Endothelial cell of umbilical vein (primary cell): ENCODE data around the gene LPP. TPM values are rescaled to one million over a fixed set of nuclear protein-coding genes. Genes with fewer than 3 reads are reported as not detected.

Source experiments
- BruUV-seq: library from RNA; stranded (reverse); fragments of 400-500 nt; replicated peaks from 2 replicates; lab custom pipeline; 2021; lab: Mats Ljungman, UMichigan
- CTCF ChIA-PET: fragments of 300-600, 350-600 bp; sonication (Branson Sonifier 250); formaldehyde crosslinking; loops from one replicate; lab custom pipeline; 2021; ENCODE audit warnings: antibody characterized with exemption, inconsistent platforms; lab: Charles Lee
- POLR2A ChIA-PET: fragments of 300-600, 350-600 bp; sonication (Branson Sonifier 250); formaldehyde crosslinking; loops from one replicate; lab custom pipeline; 2021; ENCODE audit warnings: antibody characterized with exemption, inconsistent platforms; lab: Charles Lee
- DNase-seq: peaks from one replicate; pipeline ENCODE4 v3.0.0-alpha.2; 2011; ENCODE audit warnings: low read depth, low spot score
- FAIRE-seq: peaks from 2 replicates; lab custom pipeline; 2011; peaks lifted over from hg19 to GRCh38; lab: Jason Lieb, UNC
- H2AFZ ChIP-seq: 2 replicates; pipeline ENCODE4 v1.6.0; 2012; ENCODE audit warnings: low read depth, low read length, control low read depth, inconsistent platforms
- H3K27ac ChIP-seq: 2 replicates; pipeline ENCODE4 v1.5.1; 2011; ENCODE audit warnings: low read depth, mild to moderate bottlenecking, control low read depth, low read length, moderate library complexity; ENCODE audit not compliant: insufficient read depth
- H3K27me3 ChIP-seq, 2 experiments: 2 replicates each; pipeline versions ENCODE4 v1.6.0 to v1.6.1; 2011; ENCODE audit warnings: low read length in 2 of 2, mixed read lengths in 1 of 2; ENCODE audit not compliant: control insufficient read depth in 2 of 2, insufficient read depth in 2 of 2
- H3K36me3 ChIP-seq, 2 experiments: 2 replicates in 1 of 2; 3 replicates in 1 of 2; pipeline ENCODE4 v1.5.1; 2011; ENCODE audit warnings: low read length in 2 of 2, mild to moderate bottlenecking in 1 of 2, moderate library complexity in 1 of 2; ENCODE audit not compliant: control insufficient read depth in 2 of 2, insufficient read depth in 2 of 2; ENCODE audit errors: extremely low read depth in 1 of 2
- H3K4me1 ChIP-seq: 3 replicates; pipeline ENCODE4 v1.5.1; 2011; ENCODE audit warnings: mild to moderate bottlenecking, low read length; ENCODE audit not compliant: control insufficient read depth, insufficient read depth; ENCODE audit errors: extremely low read depth
- H3K4me2 ChIP-seq: 2 replicates; pipeline ENCODE4 v1.6.1; 2011; ENCODE audit warnings: low read length, control low read depth, mixed read lengths; ENCODE audit not compliant: insufficient read depth
- H3K4me3 ChIP-seq, 3 experiments: fragments of 200-600 bp in 1 of 3; sonication (generic), shearing (Covaris generic) in 1 of 3; replicated peaks in 1 of 3; 2 replicates each; pipeline ENCODE4 v1.5.1; 2011 to 2016; ENCODE audit warnings: control low read depth in 3 of 3, low read length in 3 of 3, mild to moderate bottlenecking in 2 of 3, inconsistent platforms in 1 of 3, low read depth in 1 of 3, moderate library complexity in 1 of 3; ENCODE audit not compliant: insufficient read depth in 1 of 3
- H3K79me2 ChIP-seq: 2 replicates; pipeline ENCODE4 v1.6.0; 2012; ENCODE audit warnings: low read length, inconsistent platforms; ENCODE audit not compliant: control insufficient read depth, insufficient read depth
- H3K9ac ChIP-seq: replicated peaks from 2 replicates; pipeline ENCODE3; 2011; ENCODE audit warnings: low read length, control low read depth; ENCODE audit not compliant: insufficient read depth; ENCODE audit errors: extremely low read depth
- H3K9me1 ChIP-seq: replicated peaks from 3 replicates; pipeline ENCODE4 v1.6.0; 2011; ENCODE audit warnings: mild to moderate bottlenecking, low read length; ENCODE audit not compliant: control insufficient read depth, insufficient read depth; ENCODE audit errors: extremely low read depth
- H3K9me3 ChIP-seq: replicated peaks from 2 replicates; pipeline ENCODE4 v1.5.1; 2012; ENCODE audit warnings: low read length, inconsistent platforms; ENCODE audit not compliant: control insufficient read depth, insufficient read depth
- H4K20me1 ChIP-seq: replicated peaks from 2 replicates; pipeline ENCODE3; 2011; ENCODE audit warnings: mild to moderate bottlenecking, low read length; ENCODE audit not compliant: control insufficient read depth, insufficient read depth; ENCODE audit errors: extremely low read depth
- EZH2 ChIP-seq: IDR thresholded peaks from 2 replicates; pipeline ENCODE4 v1.6.1; 2012; ENCODE audit warnings: borderline replicate concordance, low read depth, mild to moderate bottlenecking, moderate library complexity, low read length, inconsistent platforms; ENCODE audit not compliant: severe bottlenecking
- FOS ChIP-seq: IDR thresholded peaks from 2 replicates; pipeline ENCODE4 v1.6.1; 2011; ENCODE audit warnings: mild to moderate bottlenecking, low read length, moderate library complexity, borderline replicate concordance; ENCODE audit not compliant: insufficient read depth
- GATA2 ChIP-seq: IDR thresholded peaks from 2 replicates; pipeline ENCODE4 v1.7.0; 2011; ENCODE audit warnings: low read depth, mild to moderate bottlenecking, moderate library complexity, mixed read lengths, low read length; ENCODE audit not compliant: insufficient read length, insufficient read depth
- JUN ChIP-seq: IDR thresholded peaks from 2 replicates; pipeline ENCODE4 v1.6.1; 2011; ENCODE audit warnings: borderline replicate concordance, low read depth; ENCODE audit not compliant: insufficient read length, insufficient read depth
- MYC ChIP-seq: IDR thresholded peaks from one replicate; pipeline ENCODE4 v1.6.1; 2011; ENCODE audit warnings: mild to moderate bottlenecking, low read depth, low read length
- POLR2AphosphoS5 ChIP-seq: IDR thresholded peaks from 2 replicates; pipeline ENCODE4 v1.6.1; 2012; ENCODE audit warnings: low read depth, mild to moderate bottlenecking, control low read depth, low read length, moderate library complexity; ENCODE audit not compliant: insufficient read depth
- dilution Hi-C: fragments of 300-500 bp; cut with MboI; formaldehyde crosslinking; loops from one replicate; pipeline ENCODE4 v1.15.0; 2019; ENCODE audit warnings: low sequenced_read_pairs; ENCODE audit not compliant: extremely low pct_ligation_motif_present
- intact Hi-C: fragments of 100-400 bp; cut with micrococcal nuclease; formaldehyde crosslinking; loops from one replicate; pipeline ENCODE4 v1.10.0; 2022
- polyA plus RNA-seq, 4 experiments: library from polyadenylated mRNA; depleted of rRNA in 3 of 4; stranded (reverse) in 3 of 4; unstranded in 1 of 4; fragments of >200 nt; gene quantifications; 2 replicates each; pipeline versions ENCODE4 v1.2.1 to v1.2.3, GENCODE V29; 2011 to 2012; ENCODE audit warnings: missing spikeins in 1 of 4
- total RNA-seq: library from RNA; stranded (reverse); gene quantifications from 2 replicates; pipeline ENCODE4 v1.2.3, GENCODE V29; 2021
- TF ChIP-seq, protein P1 (sequence below), 2 donors: IDR thresholded peaks; 1 replicate in 1 of 2; 2 replicates in 1 of 2; pipeline ENCODE4 v1.5.1; 2011; ENCODE audit warnings: low read length in 2 of 2, mild to moderate bottlenecking in 2 of 2, moderate library complexity in 2 of 2, control low read depth in 1 of 2, inconsistent platforms in 1 of 2, low read depth in 1 of 2; ENCODE audit not compliant: insufficient read depth in 1 of 2; ENCODE audit errors: extremely low read depth in 1 of 2
- TF ChIP-seq, protein P2 (sequence below): IDR thresholded peaks from 2 replicates; pipeline ENCODE4 v1.6.1; 2011; ENCODE audit not compliant: insufficient read depth, insufficient read length

Gene LPP
- total and polyA plus RNA-seq, 2 donors (not counting 3 experiments of a cell fraction or from before 2014, with no cell fraction given): 16.9 to 153 TPM

DNA sequence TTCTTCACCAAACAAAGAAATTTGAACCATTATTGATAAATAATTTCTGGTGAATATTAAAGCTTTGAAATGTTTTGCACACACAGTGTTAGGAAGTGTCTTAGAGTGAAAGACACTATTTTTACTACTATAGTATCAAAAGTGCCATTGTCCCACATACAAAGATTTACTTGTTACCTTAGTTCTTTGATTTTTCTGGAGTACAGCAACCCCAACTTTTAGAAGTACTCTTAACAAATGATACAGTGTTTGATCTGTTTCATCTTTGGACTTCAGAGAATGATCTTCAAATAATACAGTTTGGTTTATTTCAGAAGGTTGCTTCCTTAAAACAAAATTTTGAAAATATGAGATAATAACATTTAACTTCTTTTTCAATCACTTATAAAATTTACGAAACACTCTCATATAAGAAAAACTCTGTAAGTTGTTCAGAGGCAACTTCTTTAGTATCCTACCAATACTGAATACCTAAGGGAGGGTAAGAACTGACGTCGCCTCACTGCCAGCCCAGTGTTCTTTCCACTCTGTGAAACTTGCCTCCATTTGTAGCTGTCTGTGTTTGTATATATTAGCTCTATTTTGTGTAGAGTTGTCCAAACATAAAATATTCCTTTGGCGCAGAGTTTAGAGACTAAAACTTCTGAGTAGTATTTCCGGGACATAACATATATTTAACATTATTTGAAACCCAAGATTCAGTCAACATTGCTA is 464.2 kb downstream of the LPP start:
- DNase-seq: no peak
- intact Hi-C loops: no loop called here

DNA sequence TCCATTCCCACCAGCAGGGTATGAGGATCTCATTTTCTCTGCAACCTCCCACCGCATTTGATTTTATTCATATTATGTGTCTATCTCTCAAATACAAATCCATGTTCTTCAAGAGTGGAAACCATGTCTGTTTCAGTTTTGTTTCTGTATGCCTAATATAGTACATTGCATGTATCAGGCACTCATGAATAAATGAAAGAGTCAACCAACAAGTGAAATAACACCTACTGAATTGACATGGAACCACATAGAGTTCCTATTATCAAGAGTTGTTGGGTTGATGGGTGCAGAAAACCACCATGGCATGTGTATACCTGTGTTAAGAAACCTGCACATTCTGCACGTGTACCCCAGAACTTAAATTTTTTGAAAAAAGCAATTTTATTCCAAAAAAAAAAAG is 466.8 kb downstream of the LPP start:
- POLR2A ChIA-PET: no interaction called here
- H3K4me3 ChIP-seq: no peak overlapping the region
- TF ChIP-seq EZH2 (no peak), MYC (no peak), GATA2 (no peak), POLR2AphosphoS5 (no peak)
- TF ChIP-seq, protein P1, sequence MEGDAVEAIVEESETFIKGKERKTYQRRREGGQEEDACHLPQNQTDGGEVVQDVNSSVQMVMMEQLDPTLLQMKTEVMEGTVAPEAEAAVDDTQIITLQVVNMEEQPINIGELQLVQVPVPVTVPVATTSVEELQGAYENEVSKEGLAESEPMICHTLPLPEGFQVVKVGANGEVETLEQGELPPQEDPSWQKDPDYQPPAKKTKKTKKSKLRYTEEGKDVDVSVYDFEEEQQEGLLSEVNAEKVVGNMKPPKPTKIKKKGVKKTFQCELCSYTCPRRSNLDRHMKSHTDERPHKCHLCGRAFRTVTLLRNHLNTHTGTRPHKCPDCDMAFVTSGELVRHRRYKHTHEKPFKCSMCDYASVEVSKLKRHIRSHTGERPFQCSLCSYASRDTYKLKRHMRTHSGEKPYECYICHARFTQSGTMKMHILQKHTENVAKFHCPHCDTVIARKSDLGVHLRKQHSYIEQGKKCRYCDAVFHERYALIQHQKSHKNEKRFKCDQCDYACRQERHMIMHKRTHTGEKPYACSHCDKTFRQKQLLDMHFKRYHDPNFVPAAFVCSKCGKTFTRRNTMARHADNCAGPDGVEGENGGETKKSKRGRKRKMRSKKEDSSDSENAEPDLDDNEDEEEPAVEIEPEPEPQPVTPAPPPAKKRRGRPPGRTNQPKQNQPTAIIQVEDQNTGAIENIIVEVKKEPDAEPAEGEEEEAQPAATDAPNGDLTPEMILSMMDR (IDR thresholded peaks at IDR 0.05; ENCODE audit: extremely low read depth in 1 of 2, insufficient read depth in 1 of 2, low read depth in 1 of 2, low read length in 2 of 2): no peak
- no TSS peak for BruUV-seq
- CTCF ChIA-PET: interaction anchor here (0.6 to 1.0 kb wide), 2 partner anchors 454 to 873 kb away, joined by 3 to 4 read pairs; no protein-coding TSS in a partner anchor
- H3K4me2 ChIP-seq: no peak overlapping the region
- dilution Hi-C loops (no loop called here), intact Hi-C loops (no loop called here)
- H3K79me2 ChIP-seq: no peaks in the 10 kb centered on the region
- no peaks in the 10 kb centered on the region for H3K36me3 ChIP-seq
- H3K9ac ChIP-seq: no peak overlapping the region
- no peak for FAIRE-seq
- H2AFZ ChIP-seq: no peak overlapping the region
- DNase-seq: no peak
- H4K20me1 ChIP-seq: no peaks in the 10 kb centered on the region
- no peak overlapping the region for H3K27ac ChIP-seq
- H3K4me1 ChIP-seq: no peaks in the 10 kb centered on the region
- H3K27me3 ChIP-seq: no peaks in the 10 kb centered on the region
- no peaks in the 10 kb centered on the region for H3K9me3 ChIP-seq
- H3K9me1 ChIP-seq: no peaks in the 10 kb centered on the region

More for the DNA sequence above, 464.2 kb downstream of the LPP start:
- no peak for FAIRE-seq
- Histone ChIP-seq H3K4me1 (no peaks in the 10 kb centered on the region), H4K20me1 (no peaks in the 10 kb centered on the region), H3K9me3 (no peaks in the 10 kb centered on the region), H3K27me3 (no peaks in the 10 kb centered on the region), H2AFZ (no peak overlapping the region), H3K9ac (no peak overlapping the region), H3K27ac (no peak overlapping the region), H3K4me2 (no peak overlapping the region), H3K9me1 (no peaks in the 10 kb centered on the region), H3K79me2 (no peaks in the 10 kb centered on the region), H3K4me3 (no peak overlapping the region), H3K36me3 (no peaks in the 10 kb centered on the region)
- TF ChIP-seq JUN: no peak
- TF ChIP-seq, protein P2, sequence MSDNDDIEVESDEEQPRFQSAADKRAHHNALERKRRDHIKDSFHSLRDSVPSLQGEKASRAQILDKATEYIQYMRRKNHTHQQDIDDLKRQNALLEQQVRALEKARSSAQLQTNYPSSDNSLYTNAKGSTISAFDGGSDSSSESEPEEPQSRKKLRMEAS: no peak
- TF ChIP-seq MYC: no peak
- TF ChIP-seq FOS: no peak
- dilution Hi-C loops: no loop called here
- BruUV-seq: no TSS peak
- CTCF ChIA-PET: no interaction called here
- POLR2A ChIA-PET: no interaction called here
